Measurements from ENCODE around the gene PRPH2. TPM values are rescaled to one million over a fixed set of nuclear protein-coding genes. Genes with fewer than 3 reads are reported as not detected.

PRPH2 gene
- total and polyA plus RNA-seq, 2 donors (not counting 1 experiment from before 2014, with no cell fraction given): 0.03 to 0.15 TPM

GRCh38 chr6:42756722-42757121 lies 34.3 kb upstream of the PRPH2 start:
- no peaks in the 10 kb centered on the region for H3K9me3 ChIP-seq (ENCODE audit: control extremely low read depth in 1 of 3, control insufficient read depth in 2 of 3, insufficient read depth in 1 of 3, low read length in 2 of 3)
- no peak overlapping the region for H3K27ac Mint-ChIP-seq
- H2AFZ ChIP-seq (ENCODE audit: insufficient read depth, low read depth, low read length, poor library complexity, severe bottlenecking): no peak overlapping the region
- DNase-seq: no peak
- no peak overlapping the region for H3K9ac ChIP-seq (ENCODE audit: low read length)
- H4K20me1 ChIP-seq (ENCODE audit: control insufficient read depth, insufficient read depth, low read length, poor library complexity, severe bottlenecking): peaks cover 32% of the 10 kb centered on the region
- H3K27ac ChIP-seq (ENCODE audit: low read length in 2 of 2): no peak overlapping the region
- H3K9me3 Mint-ChIP-seq (ENCODE audit: insufficient read depth): no peaks in the 10 kb centered on the region
- no peaks in the 10 kb centered on the region for H3K27me3 Mint-ChIP-seq
- ATAC-seq (ENCODE audit: low read depth): no peak
- WGBS (ENCODE audit: insufficient coverage): no CpG with 5 or more reads among the region's 7 CpGs
- no peak overlapping the region for H3K4me2 ChIP-seq (replicated peaks; ENCODE audit: low read depth, low read length, poor library complexity, severe bottlenecking)
- no peak for TF ChIP-seq EZH2 (IDR thresholded peaks at IDR 0.05; ENCODE audit: borderline replicate concordance, insufficient read depth, low read depth, low read length, poor library complexity, severe bottlenecking)
- TF ChIP-seq, protein P1, sequence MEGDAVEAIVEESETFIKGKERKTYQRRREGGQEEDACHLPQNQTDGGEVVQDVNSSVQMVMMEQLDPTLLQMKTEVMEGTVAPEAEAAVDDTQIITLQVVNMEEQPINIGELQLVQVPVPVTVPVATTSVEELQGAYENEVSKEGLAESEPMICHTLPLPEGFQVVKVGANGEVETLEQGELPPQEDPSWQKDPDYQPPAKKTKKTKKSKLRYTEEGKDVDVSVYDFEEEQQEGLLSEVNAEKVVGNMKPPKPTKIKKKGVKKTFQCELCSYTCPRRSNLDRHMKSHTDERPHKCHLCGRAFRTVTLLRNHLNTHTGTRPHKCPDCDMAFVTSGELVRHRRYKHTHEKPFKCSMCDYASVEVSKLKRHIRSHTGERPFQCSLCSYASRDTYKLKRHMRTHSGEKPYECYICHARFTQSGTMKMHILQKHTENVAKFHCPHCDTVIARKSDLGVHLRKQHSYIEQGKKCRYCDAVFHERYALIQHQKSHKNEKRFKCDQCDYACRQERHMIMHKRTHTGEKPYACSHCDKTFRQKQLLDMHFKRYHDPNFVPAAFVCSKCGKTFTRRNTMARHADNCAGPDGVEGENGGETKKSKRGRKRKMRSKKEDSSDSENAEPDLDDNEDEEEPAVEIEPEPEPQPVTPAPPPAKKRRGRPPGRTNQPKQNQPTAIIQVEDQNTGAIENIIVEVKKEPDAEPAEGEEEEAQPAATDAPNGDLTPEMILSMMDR (IDR thresholded peaks at IDR 0.05): no peak
- peaks cover 0 to 8% of the 10 kb centered on the region in 2 donors for H3K4me1 ChIP-seq (ENCODE audit: control insufficient read depth in 2 of 2, insufficient read depth in 2 of 2, low read length in 2 of 2)
- H3K79me2 ChIP-seq (ENCODE audit: control insufficient read depth, insufficient read depth, low read length): peaks cover 81% of the 10 kb centered on the region
- no peak overlapping the region for H3K4me3 Mint-ChIP-seq
- no peak overlapping the region for H3K4me3 ChIP-seq (ENCODE audit: control extremely low read depth in 1 of 5, extremely low read depth in 1 of 5, insufficient read depth in 1 of 5, low read depth in 2 of 5, low read length in 4 of 5)
- POLR2A ChIA-PET: no interaction called here
- intact Hi-C loops (cut with micrococcal nuclease): no loop called here
- CTCF ChIA-PET: no interaction called here
- peaks cover 8 to 17% of the 10 kb centered on the region in 2 experiments for H3K36me3 ChIP-seq (replicated peaks in 1 of 2; ENCODE audit: control extremely low read depth in 1 of 2, control insufficient read depth in 1 of 2, extremely low read depth in 1 of 2, insufficient read depth in 2 of 2, low read length in 1 of 2)
- no peaks in the 10 kb centered on the region for H3K27me3 ChIP-seq (replicated peaks in 1 of 4; ENCODE audit: control extremely low read depth in 1 of 4, control insufficient read depth in 3 of 4, insufficient read depth in 4 of 4, low read length in 3 of 4)
- peaks cover 16% of the 10 kb centered on the region for H3K4me1 Mint-ChIP-seq

DNA sequence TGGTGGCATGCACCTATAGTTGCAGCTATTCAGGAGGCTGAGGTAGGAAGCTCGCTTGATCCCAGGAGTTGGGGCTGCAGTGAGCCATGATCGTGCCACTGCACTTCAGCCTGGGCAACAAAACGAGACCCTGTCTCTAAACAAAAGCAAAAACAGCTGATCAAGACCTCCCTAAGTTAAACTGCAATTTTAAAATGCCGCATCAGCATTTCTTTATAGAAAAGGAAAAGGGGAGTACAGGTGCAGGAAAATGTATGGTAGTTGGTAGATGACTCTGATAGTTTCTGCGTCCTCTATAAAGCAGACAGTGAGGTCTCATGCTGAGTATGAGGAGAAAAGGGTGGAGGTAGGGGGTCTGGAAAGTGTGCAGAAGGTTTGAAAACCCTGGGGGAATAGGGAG lies 32.4 kb upstream of the PRPH2 start:
- Mint-ChIP-seq H3K4me1 (peaks cover 18% of the 10 kb centered on the region), H3K4me3 (no peak overlapping the region), H3K27me3 (no peaks in the 10 kb centered on the region), H3K9me3 (ENCODE audit: insufficient read depth) (no peaks in the 10 kb centered on the region), H3K27ac (no peak overlapping the region)
- 100% methylated on average over 2 of the region's 5 CpGs for WGBS (ENCODE audit: insufficient coverage)
- no peak overlapping the region for H3K9ac ChIP-seq (ENCODE audit: low read length)
- no peak overlapping the region for H3K27ac ChIP-seq (ENCODE audit: low read length in 2 of 2)
- ATAC-seq (ENCODE audit: low read depth) (no peak), DNase-seq (no peak)
- ChIA-PET CTCF (no interaction called here), POLR2A (no interaction called here)
- no peak overlapping the region for H2AFZ ChIP-seq (ENCODE audit: insufficient read depth, low read depth, low read length, poor library complexity, severe bottlenecking)
- H3K79me2 ChIP-seq (ENCODE audit: control insufficient read depth, insufficient read depth, low read length): peaks cover 80% of the 10 kb centered on the region
- H3K4me1 ChIP-seq (ENCODE audit: control insufficient read depth in 2 of 2, insufficient read depth in 2 of 2, low read length in 2 of 2): peaks cover 0 to 8% of the 10 kb centered on the region in 2 donors
- intact Hi-C loops (cut with micrococcal nuclease): no loop called here
- no peak overlapping the region for H3K4me3 ChIP-seq (ENCODE audit: control extremely low read depth in 1 of 5, extremely low read depth in 1 of 5, insufficient read depth in 1 of 5, low read depth in 2 of 5, low read length in 4 of 5)
- TF ChIP-seq, protein P1 (IDR thresholded peaks at IDR 0.05): no peak
- TF ChIP-seq EZH2 (IDR thresholded peaks at IDR 0.05; ENCODE audit: borderline replicate concordance, insufficient read depth, low read depth, low read length, poor library complexity, severe bottlenecking): no peak
- no peaks in the 10 kb centered on the region for H3K27me3 ChIP-seq (replicated peaks in 1 of 4; ENCODE audit: control extremely low read depth in 1 of 4, control insufficient read depth in 3 of 4, insufficient read depth in 4 of 4, low read length in 3 of 4)
- peaks cover 30% of the 10 kb centered on the region for H4K20me1 ChIP-seq (ENCODE audit: control insufficient read depth, insufficient read depth, low read length, poor library complexity, severe bottlenecking)
- H3K36me3 ChIP-seq (replicated peaks in 1 of 2; ENCODE audit: control extremely low read depth in 1 of 2, control insufficient read depth in 1 of 2, extremely low read depth in 1 of 2, insufficient read depth in 2 of 2, low read length in 1 of 2): peaks cover 8 to 15% of the 10 kb centered on the region in 2 experiments
- H3K9me3 ChIP-seq (ENCODE audit: control extremely low read depth in 1 of 3, control insufficient read depth in 2 of 3, insufficient read depth in 1 of 3, low read length in 2 of 3): no peaks in the 10 kb centered on the region
- H3K4me2 ChIP-seq (replicated peaks; ENCODE audit: low read depth, low read length, poor library complexity, severe bottlenecking): no peak overlapping the region

Measured in B cell (primary cell).